ENCODE data around the gene AZGP1. TPM values are rescaled to one million over a fixed set of nuclear protein-coding genes. Genes with fewer than 3 reads are reported as not detected.
A peak's percentile ranks its signal among the peaks of the same experiment; 100 is the strongest.

Gene AZGP1
- total and polyA plus RNA-seq, 2 of the 13 experiments (the other 11 are each of a cell fraction or from before 2014, with no cell fraction given), result 93.8 to 229 TPM

- TF ChIP-seq BCLAF1 (IDR thresholded peaks at IDR 0.05) (no peak), SOX6 (IDR thresholded peaks at IDR 0.05) (no peak), SOX6 (CRISPR knock-in tag; IDR thresholded peaks at IDR 0.05) (peak; percentile 76), ZNF574 (CRISPR knock-in tag; IDR thresholded peaks at IDR 0.05) (peak; percentile 97), TCF7 (IDR thresholded peaks at IDR 0.05; ENCODE audit: low read depth) (no peak), CCDC6 (CRISPR knock-in tag; IDR thresholded peaks at IDR 0.05) (peak; percentile 33; the same call in 1 of the 2 replicates), ATRX (CRISPR knock-in tag; IDR thresholded peaks at IDR 0.05; ENCODE audit: borderline replicate concordance) (no peak), SP5 (CRISPR knock-in tag; IDR thresholded peaks at IDR 0.05; ENCODE audit: borderline replicate concordance, low read depth) (no peak), SIN3A (IDR thresholded peaks at IDR 0.05; ENCODE audit: borderline replicate concordance, low read depth, low read length) (peak; percentile 62; the same call in 1 of the 2 replicates), NFKB2 (CRISPR knock-in tag; IDR thresholded peaks at IDR 0.05; ENCODE audit: borderline replicate concordance) (no peak; the same call in 1 of the 2 replicates), ZNF547 (CRISPR knock-in tag; IDR thresholded peaks at IDR 0.05) (peak; percentile 55; the same call in 1 of the 2 replicates), AGO2 (optimal IDR thresholded peaks at IDR 0.05; ENCODE audit: low read depth, low read length) (peak; percentile 90), FOXO1 (CRISPR knock-in tag; IDR thresholded peaks at IDR 0.05) (no peak; the same call in 1 of the 2 replicates), ZBTB25 (CRISPR knock-in tag; IDR thresholded peaks at IDR 0.05) (peak; percentile 38; the same call in 1 of the 2 replicates), DNMT1 (CRISPR knock-in tag; IDR thresholded peaks at IDR 0.05) (peak; percentile 92), SRSF9 (IDR thresholded peaks at IDR 0.05; ENCODE audit: borderline replicate concordance, insufficient read depth, low read depth, low read length, poor library complexity, severe bottlenecking) (no peak), ZNF7 (CRISPR knock-in tag; IDR thresholded peaks at IDR 0.05) (no peak), ZEB1 (IDR thresholded peaks at IDR 0.05; ENCODE audit: insufficient replicate concordance, low read depth) (peak; percentile 60), ATF6 (CRISPR knock-in tag; conservative IDR thresholded peaks at IDR 0.05) (0 out of 2 replicates have a peak, but pooled peaks have one; percentile 34), KDM1A (CRISPR knock-in tag; IDR thresholded peaks at IDR 0.05) (no peak), ZNF816 (CRISPR knock-in tag; IDR thresholded peaks at IDR 0.05; ENCODE audit: borderline replicate concordance) (0 out of 2 replicates have a peak, but pooled peaks have one; percentile 78)
These were observed 56.6 kb downstream of the AZGP1 start, which contains the start of gene TRIM4 (continued) for GRCh38 chr7:99918959-99919813.

Data from HepG2 (cell line).